Smooth muscle cell (in vitro differentiated cells): Measurements from ENCODE around the gene PPIL6. TPM values are rescaled to one million over a fixed set of nuclear protein-coding genes. Genes with fewer than 3 reads are reported as not detected.
"Not testable (repeated sequence)": the region's sequence is repeated elsewhere in the genome, so short reads cannot be mapped to it uniquely, and the experiment has no call there.

Experiments used
- DNase-seq: peaks from one replicate; lab custom pipeline; 2025; ENCODE audit not compliant: unreplicated experiment; lab: John Stamatoyannopoulos, UW
- H2AFZ ChIP-seq: fragments of 200-600 bp; sonication (generic); 2 replicates; pipeline ENCODE4 v1.6.0; 2016; ENCODE audit warnings: antibody characterized with exemption, low read depth, mild to moderate bottlenecking
- H3F3A ChIP-seq: fragments of 200-600 bp; sonication (generic); 2 replicates; pipeline ENCODE4 v1.6.0; 2017; ENCODE audit warnings: antibody characterized with exemption, low read depth
- H3K27ac ChIP-seq: fragments of 200-600 bp; sonication (generic); 2 replicates; pipeline ENCODE4 v1.5.1; 2016; ENCODE audit warnings: low read depth, mild to moderate bottlenecking
- H3K27me3 ChIP-seq: fragments of 200-600 bp; sonication (generic); 2 replicates; pipeline ENCODE4 v1.6.1; 2016; ENCODE audit warnings: low read depth, mild to moderate bottlenecking
- H3K36me3 ChIP-seq: fragments of 200-600 bp; sonication (generic); 2 replicates; pipeline ENCODE4 v1.5.1; 2016; ENCODE audit warnings: low read depth
- H3K4me1 ChIP-seq: fragments of 200-600 bp; sonication (generic); 2 replicates; pipeline ENCODE4 v1.5.1; 2016; ENCODE audit warnings: low read depth
- H3K4me2 ChIP-seq: fragments of 200-600 bp; sonication (generic); 2 replicates; pipeline ENCODE4 v1.6.0; 2016; ENCODE audit warnings: mild to moderate bottlenecking
- H3K4me3 ChIP-seq: fragments of 200-600 bp; sonication (generic); 2 replicates; pipeline ENCODE4 v1.5.1; 2016; ENCODE audit warnings: mild to moderate bottlenecking
- H3K79me2 ChIP-seq: fragments of 200-600 bp; sonication (generic); 2 replicates; pipeline ENCODE4 v1.6.0; 2016; ENCODE audit warnings: low read depth, mild to moderate bottlenecking
- H3K9ac ChIP-seq: fragments of 200-600 bp; sonication (generic); 2 replicates; pipeline ENCODE4 v1.6.0; 2016; ENCODE audit warnings: low read depth
- H3K9me3 ChIP-seq: fragments of 200-600 bp; sonication (generic); replicated peaks from 2 replicates; pipeline ENCODE4 v1.5.1; 2016; ENCODE audit warnings: low read depth
- H4K20me1 ChIP-seq: fragments of 200-600 bp; sonication (generic); 2 replicates; pipeline ENCODE4 v1.6.0; 2016; ENCODE audit warnings: low read depth
- CTCF ChIP-seq: fragments of 200-600 bp; sonication (generic); IDR thresholded peaks from 2 replicates; pipeline ENCODE4 v1.5.1; 2017; ENCODE audit warnings: borderline replicate concordance, mild to moderate bottlenecking, antibody characterized with exemption; ENCODE audit not compliant: insufficient read depth, poor library complexity, severe bottlenecking
- WGBS: methylation state at CpG from one replicate; pipeline ENCODE4 v1.1.7; 2016; ENCODE audit warnings: low lambda C conversion rate; 5-methylcytosine and 5-hydroxymethylcytosine counted together
- polyA plus RNA-seq: library from polyadenylated mRNA; unstranded; fragments of >200 nt; fragmentation: Nextera tagmentation; extraction: Ambion mirVana; gene quantifications from 2 replicates; pipeline ENCODE4 v1.2.1, GENCODE V29; 2016
- total RNA-seq: library from RNA; depleted of rRNA; stranded (reverse); fragments of >200 nt; gene quantifications from 2 replicates; pipeline ENCODE4 v1.2.3, GENCODE V29; 2014

Gene PPIL6
- total and polyA plus RNA-seq, 2 experiments from 2014 or later, result 1.3 to 1.7 TPM

GRCh38 chr6:109466212-109466923 is 25.9 kb upstream of the PPIL6 start:
- no peaks in the 10 kb centered on the region for H3K4me1 ChIP-seq
- no peak for TF ChIP-seq CTCF
- no peaks in the 10 kb centered on the region for H3K27me3 ChIP-seq
- no peak overlapping the region for H3K4me2 ChIP-seq
- H3K9me3 ChIP-seq, result no peaks in the 10 kb centered on the region
- H3K27ac ChIP-seq, result no peak overlapping the region
- H3K9ac ChIP-seq, result no peak overlapping the region
- H3F3A ChIP-seq, result no peaks in the 10 kb centered on the region
- H4K20me1 ChIP-seq, result peaks cover 5% of the 10 kb centered on the region
- H3K79me2 ChIP-seq, result peaks cover 10% of the 10 kb centered on the region
- no peak for DNase-seq
- no peak overlapping the region for H2AFZ ChIP-seq
- no peak overlapping the region for H3K4me3 ChIP-seq
- H3K36me3 ChIP-seq, result peaks cover 22% of the 10 kb centered on the region
- 96% methylated on average over 7 of the region's 7 CpGs for WGBS

- H3K36me3 ChIP-seq, result peaks cover 22% of the 10 kb centered on the region
- WGBS, result 95% methylated on average over 7 of the region's 7 CpGs
- no peak overlapping the region for H2AFZ ChIP-seq
These were observed 25.3 kb upstream of the PPIL6 start for GRCh38 chr6:109465772-109466171.

GRCh38 chr6:109461733-109462526 is 21.5 kb upstream of the PPIL6 start:
- DNase-seq, result no peak
- Histone ChIP-seq H3K36me3 (peaks cover 20% of the 10 kb centered on the region), H3K9ac (no peak overlapping the region), H3K79me2 (peaks cover 10% of the 10 kb centered on the region), H3K27ac (no peak overlapping the region), H3K27me3 (no peaks in the 10 kb centered on the region), H2AFZ (no peak overlapping the region), H3K9me3 (no peaks in the 10 kb centered on the region), H3K4me3 (no peak overlapping the region), H3K4me2 (no peak overlapping the region), H4K20me1 (peaks cover 5% of the 10 kb centered on the region), H3K4me1 (peaks cover 11% of the 10 kb centered on the region), H3F3A (peaks cover 11% of the 10 kb centered on the region)
- TF ChIP-seq CTCF, result no peak
- WGBS, result 96% methylated on average over 1 of the region's 1 CpG

More at GRCh38 chr6:109465772-109466171, 25.3 kb upstream of the PPIL6 start:
- peaks cover 5% of the 10 kb centered on the region for H4K20me1 ChIP-seq
- peaks cover 10% of the 10 kb centered on the region for H3K79me2 ChIP-seq
- H3F3A ChIP-seq, result peaks cover 5% of the 10 kb centered on the region
- no peak for DNase-seq
- H3K4me1 ChIP-seq, result peaks cover under 1% of the 10 kb centered on the region
- no peak overlapping the region for H3K27ac ChIP-seq
- H3K4me2 ChIP-seq, result no peak overlapping the region
- no peak overlapping the region for H3K9ac ChIP-seq
- H3K9me3 ChIP-seq, result no peaks in the 10 kb centered on the region
- no peak overlapping the region for H3K4me3 ChIP-seq
- TF ChIP-seq CTCF, result no peak
- H3K27me3 ChIP-seq, result no peaks in the 10 kb centered on the region

- 97% methylated on average over 1 of the region's 1 CpG for WGBS
- peaks cover 17% of the 10 kb centered on the region for H3K4me1 ChIP-seq
- H3K4me2 ChIP-seq, H3K27ac ChIP-seq, H3K79me2 ChIP-seq, H4K20me1 ChIP-seq, H3K4me3 ChIP-seq, DNase-seq, H3K27me3 ChIP-seq, H3K9me3 ChIP-seq, H3K9ac ChIP-seq, H2AFZ ChIP-seq: not testable (repeated sequence)
- peaks cover 13% of the 10 kb centered on the region for H3K36me3 ChIP-seq
- H3F3A ChIP-seq, result peaks cover 11% of the 10 kb centered on the region
These were observed 20.8 kb upstream of the PPIL6 start for GRCh38 chr6:109461205-109461604.
